HepG2 (cell line): ENCODE data around the gene HMGN1. TPM values are rescaled to one million over a fixed set of nuclear protein-coding genes. Genes with fewer than 3 reads are reported as not detected.

ENCODE experiments used
- ARHGAP35 ChIP-seq: sonication (generic); formaldehyde crosslinking; IDR thresholded peaks from 2 replicates; pipeline ENCODE4 v1.9.0; 2022; ENCODE audit warnings: mild to moderate bottlenecking, inconsistent platforms, moderate library complexity, missing genetic modification reagents, borderline replicate concordance
- CCDC6 ChIP-seq: sonication (generic); formaldehyde crosslinking; IDR thresholded peaks from 2 replicates; pipeline ENCODE4 v1.8.1; 2022; ENCODE audit warnings: mild to moderate bottlenecking, missing genetic modification reagents, moderate library complexity
- DNMT3B ChIP-seq: conservative IDR thresholded peaks from 2 replicates; pipeline ENCODE4 v1.6.1; 2016; ENCODE audit warnings: missing biosample characterization, control low read depth
- HHEX ChIP-seq: IDR thresholded peaks from 2 replicates; pipeline ENCODE4 v1.6.1; 2016; ENCODE audit warnings: control low read depth
- KDM6A ChIP-seq: IDR thresholded peaks from 2 replicates; pipeline ENCODE4 v1.6.1; 2016; ENCODE audit warnings: low read depth
- MAFF ChIP-seq: IDR thresholded peaks from 2 replicates; pipeline ENCODE4 v1.6.1; 2011; ENCODE audit warnings: low read depth, low read length, improper control_type of control experiment
- MTA3 ChIP-seq: sonication (generic); formaldehyde crosslinking; IDR thresholded peaks from 2 replicates; pipeline ENCODE4 v1.4.0; 2020; ENCODE audit warnings: missing genetic modification reagents
- NCOA1 ChIP-seq: sonication (generic); formaldehyde crosslinking; IDR thresholded peaks from 2 replicates; pipeline ENCODE4 v1.9.0; 2021; ENCODE audit warnings: missing genetic modification reagents
- PRMT3 ChIP-seq: sonication (generic); formaldehyde crosslinking; IDR thresholded peaks from 2 replicates; pipeline ENCODE4 v1.8.1; 2022; ENCODE audit warnings: low read depth, mild to moderate bottlenecking, moderate library complexity, missing genetic modification reagents, borderline replicate concordance
- RAD21 ChIP-seq: fragments of 450-650 bp; formaldehyde crosslinking; IDR thresholded peaks from 2 replicates; pipeline ENCODE4 v1.5.0; 2020; ENCODE audit warnings: mild to moderate bottlenecking
- SP5 ChIP-seq: IDR thresholded peaks from 2 replicates; pipeline ENCODE4 v1.6.1; 2016; ENCODE audit warnings: low read depth, borderline replicate concordance
- TMF1 ChIP-seq: sonication (generic); formaldehyde crosslinking; IDR thresholded peaks from 2 replicates; pipeline ENCODE4 v1.8.1; 2022; ENCODE audit warnings: low read depth, missing genetic modification reagents
- YEATS2 ChIP-seq: sonication (generic); formaldehyde crosslinking; IDR thresholded peaks from 2 replicates; pipeline ENCODE4 v1.4.0; 2020; ENCODE audit warnings: missing genetic modification reagents, borderline replicate concordance
- ZNF484 ChIP-seq: sonication (generic); formaldehyde crosslinking; IDR thresholded peaks from 2 replicates; pipeline ENCODE4 v1.5.1; 2020; ENCODE audit warnings: mild to moderate bottlenecking, low read depth, missing genetic modification reagents, borderline replicate concordance
- ZSCAN31 ChIP-seq: sonication (generic); formaldehyde crosslinking; IDR thresholded peaks from 2 replicates; pipeline ENCODE4 v1.5.0; 2020; ENCODE audit warnings: low read depth, mild to moderate bottlenecking, missing genetic modification reagents
- polyA plus RNA-seq, 8 experiments: library from polyadenylated mRNA; depleted of rRNA in 3 of 8; stranded (reverse) in 7 of 8; unstranded in 1 of 8; fragments of >200 nt; fragmentation: Illumina TruSeq in 4 of 8; extraction: Trizol in 4 of 8; gene quantifications; 2 replicates each; pipeline versions ENCODE4 v1.2.1 to v1.2.3, GENCODE V29; 2011 to 2016; ENCODE audit warnings: low read depth in 4 of 8, missing spikeins in 1 of 8, mixed read lengths in 1 of 8; ENCODE audit not compliant: insufficient read depth in 1 of 8
- total RNA-seq, 5 experiments: library from RNA; depleted of rRNA; stranded (reverse); fragments of >200 nt; fragmentation: Illumina TruSeq; extraction: Trizol; gene quantifications; 2 replicates each; pipeline ENCODE4 v1.2.3, GENCODE V29; 2016; ENCODE audit warnings: low read depth in 1 of 5
- TF ChIP-seq, protein P1 (sequence below): sonication (generic); formaldehyde crosslinking; IDR thresholded peaks from 2 replicates; pipeline ENCODE4 v1.5.1; 2020; ENCODE audit warnings: missing genetic modification reagents, mild to moderate bottlenecking, borderline replicate concordance
- TF ChIP-seq, protein P2 (sequence below): fragments of 450-650 bp; IDR thresholded peaks from 2 replicates; pipeline ENCODE4 v1.6.1; 2016
- TF ChIP-seq, protein P3 (sequence below): sonication (generic); formaldehyde crosslinking; IDR thresholded peaks from 2 replicates; pipeline ENCODE4 v1.4.0; 2020; ENCODE audit warnings: low read depth, mild to moderate bottlenecking, missing genetic modification reagents

Gene HMGN1
- total and polyA plus RNA-seq, 2 of the 13 experiments (the other 11 are each of a cell fraction or from before 2014, with no cell fraction given), result 104 to 286 TPM

DNA sequence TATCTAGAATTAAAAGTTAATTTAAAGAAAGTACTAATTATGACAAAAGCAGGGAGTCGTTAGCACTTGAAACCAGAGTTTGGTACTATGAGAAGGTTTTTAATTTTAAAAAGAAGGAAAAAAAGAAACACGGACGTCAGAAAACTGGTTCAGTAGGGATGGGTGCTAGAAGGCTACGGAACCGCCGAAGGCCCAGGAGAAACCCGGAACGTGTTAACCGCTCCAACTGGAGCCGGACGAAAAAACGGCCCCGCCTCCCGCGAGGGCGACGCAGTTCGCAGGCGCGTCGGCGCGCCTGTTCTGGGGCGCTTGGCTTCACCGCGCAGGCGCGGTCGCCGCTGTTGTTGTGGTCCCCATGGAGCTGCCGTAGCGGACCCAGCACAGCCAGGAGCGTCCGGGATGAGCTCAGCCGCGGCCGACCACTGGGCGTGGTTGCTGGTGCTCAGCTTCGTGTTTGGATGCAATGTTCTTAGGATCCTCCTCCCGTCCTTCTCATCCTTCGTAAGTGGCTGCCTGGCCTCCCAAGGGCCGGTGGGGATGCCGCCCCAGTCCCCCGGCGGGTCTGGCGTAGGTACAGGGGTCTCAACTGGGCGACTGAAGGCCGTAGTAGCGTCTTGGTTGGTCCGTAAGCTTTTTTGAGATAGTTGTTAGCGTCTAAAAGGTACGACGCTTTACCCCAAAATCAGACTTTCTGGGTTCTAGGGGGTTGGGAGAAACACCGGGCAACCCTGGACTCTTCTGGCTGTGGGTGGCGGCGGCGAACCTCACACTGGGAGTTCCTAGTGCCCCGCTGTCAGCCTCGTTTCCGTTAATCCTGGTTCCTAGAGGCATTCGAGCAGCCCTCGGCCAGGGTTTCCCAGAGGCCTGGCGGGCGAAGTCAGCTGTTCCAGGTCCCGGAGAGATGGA lies 31.4 kb upstream of the HMGN1 start (continued):
- TF ChIP-seq YEATS2 (CRISPR knock-in tag) (peak; percentile 62; the same call in 1 of the 2 replicates), ZSCAN31 (0 out of 2 replicates have a peak, but pooled peaks have one; percentile 29), PRMT3 (CRISPR knock-in tag) (no peak), NCOA1 (CRISPR knock-in tag) (no peak), SP5 (CRISPR knock-in tag) (peak; percentile 32; the same call in 1 of the 2 replicates), RAD21 (CRISPR knock-in tag) (no peak), KDM6A (CRISPR knock-in tag) (no peak), DNMT3B (CRISPR knock-in tag) (no peak), TMF1 (CRISPR knock-in tag) (no peak), MAFF (no peak), MTA3 (CRISPR knock-in tag) (no peak), CCDC6 (CRISPR knock-in tag) (no peak), ARHGAP35 (CRISPR knock-in tag) (no peak), HHEX (CRISPR knock-in tag) (no peak), ZNF484 (CRISPR knock-in tag) (no peak)
- TF ChIP-seq, protein P1, sequence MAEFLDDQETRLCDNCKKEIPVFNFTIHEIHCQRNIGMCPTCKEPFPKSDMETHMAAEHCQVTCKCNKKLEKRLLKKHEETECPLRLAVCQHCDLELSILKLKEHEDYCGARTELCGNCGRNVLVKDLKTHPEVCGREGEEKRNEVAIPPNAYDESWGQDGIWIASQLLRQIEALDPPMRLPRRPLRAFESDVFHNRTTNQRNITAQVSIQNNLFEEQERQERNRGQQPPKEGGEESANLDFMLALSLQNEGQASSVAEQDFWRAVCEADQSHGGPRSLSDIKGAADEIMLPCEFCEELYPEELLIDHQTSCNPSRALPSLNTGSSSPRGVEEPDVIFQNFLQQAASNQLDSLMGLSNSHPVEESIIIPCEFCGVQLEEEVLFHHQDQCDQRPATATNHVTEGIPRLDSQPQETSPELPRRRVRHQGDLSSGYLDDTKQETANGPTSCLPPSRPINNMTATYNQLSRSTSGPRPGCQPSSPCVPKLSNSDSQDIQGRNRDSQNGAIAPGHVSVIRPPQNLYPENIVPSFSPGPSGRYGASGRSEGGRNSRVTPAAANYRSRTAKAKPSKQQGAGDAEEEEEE, result no peak
- TF ChIP-seq, protein P2, sequence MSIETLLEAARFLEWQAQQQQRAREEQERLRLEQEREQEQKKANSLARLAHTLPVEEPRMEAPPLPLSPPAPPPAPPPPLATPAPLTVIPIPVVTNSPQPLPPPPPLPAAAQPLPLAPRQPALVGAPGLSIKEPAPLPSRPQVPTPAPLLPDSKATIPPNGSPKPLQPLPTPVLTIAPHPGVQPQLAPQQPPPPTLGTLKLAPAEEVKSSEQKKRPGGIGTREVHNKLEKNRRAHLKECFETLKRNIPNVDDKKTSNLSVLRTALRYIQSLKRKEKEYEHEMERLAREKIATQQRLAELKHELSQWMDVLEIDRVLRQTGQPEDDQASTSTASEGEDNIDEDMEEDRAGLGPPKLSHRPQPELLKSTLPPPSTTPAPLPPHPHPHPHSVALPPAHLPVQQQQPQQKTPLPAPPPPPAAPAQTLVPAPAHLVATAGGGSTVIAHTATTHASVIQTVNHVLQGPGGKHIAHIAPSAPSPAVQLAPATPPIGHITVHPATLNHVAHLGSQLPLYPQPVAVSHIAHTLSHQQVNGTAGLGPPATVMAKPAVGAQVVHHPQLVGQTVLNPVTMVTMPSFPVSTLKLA, result no peak
- TF ChIP-seq, protein P3, sequence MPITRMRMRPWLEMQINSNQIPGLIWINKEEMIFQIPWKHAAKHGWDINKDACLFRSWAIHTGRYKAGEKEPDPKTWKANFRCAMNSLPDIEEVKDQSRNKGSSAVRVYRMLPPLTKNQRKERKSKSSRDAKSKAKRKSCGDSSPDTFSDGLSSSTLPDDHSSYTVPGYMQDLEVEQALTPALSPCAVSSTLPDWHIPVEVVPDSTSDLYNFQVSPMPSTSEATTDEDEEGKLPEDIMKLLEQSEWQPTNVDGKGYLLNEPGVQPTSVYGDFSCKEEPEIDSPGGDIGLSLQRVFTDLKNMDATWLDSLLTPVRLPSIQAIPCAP (CRISPR knock-in tag), result no peak
